HG03039 (cell line): Measurements from ENCODE around the gene MAGT1.
A peak's percentile ranks its signal among the peaks of the same experiment; 100 is the strongest.
"Not testable (repeated sequence)": the region's sequence is repeated elsewhere in the genome, so short reads cannot be mapped to it uniquely, and the experiment has no call there.

Experiments
- ATAC-seq: cut with Tn5 transposase; IDR thresholded peaks from one replicate; pipeline ENCODE4 v1.9.1; 2021; ENCODE audit warnings: mild to moderate bottlenecking, moderate library complexity; ENCODE audit not compliant: unreplicated experiment

Gene MAGT1

GRCh38 chrX:77894921-77895886 is at the start of gene MAGT1:
TSS of gene MAGT1 (minus strand) at chrX:77895435. CDS start at chrX:77895410, 25 bp downstream.
- ATAC-seq = peak; percentile 88

GRCh38 chrX:77945031-77945430 is 49.8 kb upstream of the MAGT1 start:
- ATAC-seq = not testable (repeated sequence)

- ATAC-seq = no peak
Measured at GRCh38 chrX:77938083-77938680, 42.9 kb upstream of the MAGT1 start.

- ATAC-seq = no peak
Measured at GRCh38 chrX:77937291-77937690, 42.1 kb upstream of the MAGT1 start.

- ATAC-seq = no peak
Measured at GRCh38 chrX:77936299-77936698, 41.1 kb upstream of the MAGT1 start.

- ATAC-seq = no peak
Measured at GRCh38 chrX:77935886-77936285, 40.7 kb upstream of the MAGT1 start.

- ATAC-seq = no peak
Measured at GRCh38 chrX:77930581-77930980, 35.3 kb upstream of the MAGT1 start.

GRCh38 chrX:77925764-77926163 is 30.5 kb upstream of the MAGT1 start:
- ATAC-seq = no peak

- no peak for ATAC-seq
Measured at GRCh38 chrX:77924320-77924859, 29.2 kb upstream of the MAGT1 start.

GRCh38 chrX:77922787-77923186 is 27.6 kb upstream of the MAGT1 start:
- ATAC-seq = no peak

- ATAC-seq = not testable (repeated sequence)
Measured at GRCh38 chrX:77919370-77919769, 24.1 kb upstream of the MAGT1 start.

- no peak for ATAC-seq
Measured at GRCh38 chrX:77918568-77918967, 23.3 kb upstream of the MAGT1 start.

- no peak for ATAC-seq
Measured at GRCh38 chrX:77917294-77917933, 22.2 kb upstream of the MAGT1 start.

- ATAC-seq = peak; percentile 95
Measured at GRCh38 chrX:77910108-77910840, 15.0 kb upstream of the MAGT1 start, which contains the start of gene ATP7A. TSS of gene ATP7A (plus strand) at chrX:77910693. CDS start at chrX:77971642, 60,949 bp downstream.

GRCh38 chrX:77901506-77901905 is 6.3 kb upstream of the MAGT1 start:
- ATAC-seq = no peak

GRCh38 chrX:77900688-77901087 is 5.5 kb upstream of the MAGT1 start:
- no peak for ATAC-seq

GRCh38 chrX:77899081-77899828 is 4.0 kb upstream of the MAGT1 start, which contains the start of gene COX7B:
TSS of gene COX7B (plus strand) at chrX:77899468. CDS start at chrX:77899554, 86 bp downstream.
- peak; percentile 58 for ATAC-seq

GRCh38 chrX:77893713-77894112 is 1.5 kb downstream of the MAGT1 start:
- no peak for ATAC-seq

- no peak for ATAC-seq
Measured at GRCh38 chrX:77892887-77893286, 2.3 kb downstream of the MAGT1 start.

GRCh38 chrX:77881418-77881817 is 13.8 kb downstream of the MAGT1 start:
- ATAC-seq = not testable (repeated sequence)
